LHCN-M2 (cell line): ENCODE measurements around the gene EDC3. TPM values are rescaled to one million over a fixed set of nuclear protein-coding genes. Genes with fewer than 3 reads are reported as not detected.
"Not testable (repeated sequence)": the region's sequence is repeated elsewhere in the genome, so short reads cannot be mapped to it uniquely, and the experiment has no call there.

Experiments
- DNase-seq: peaks from one replicate; pipeline ENCODE4 v3.0.0-alpha.2; 2012; ENCODE audit warnings: low read depth
- polyA plus RNA-seq: library from polyadenylated mRNA; unstranded; fragments of >200 nt; gene quantifications from one replicate; pipeline ENCODE4 v1.2.1, GENCODE V29; 2012; ENCODE audit warnings: missing spikeins
- total RNA-seq: library from RNA; depleted of rRNA; stranded (reverse); fragments of >200 nt; gene quantifications from 2 replicates; pipeline ENCODE4 v1.2.3, GENCODE V29; 2014; rRNA removed

Gene EDC3, protein sequence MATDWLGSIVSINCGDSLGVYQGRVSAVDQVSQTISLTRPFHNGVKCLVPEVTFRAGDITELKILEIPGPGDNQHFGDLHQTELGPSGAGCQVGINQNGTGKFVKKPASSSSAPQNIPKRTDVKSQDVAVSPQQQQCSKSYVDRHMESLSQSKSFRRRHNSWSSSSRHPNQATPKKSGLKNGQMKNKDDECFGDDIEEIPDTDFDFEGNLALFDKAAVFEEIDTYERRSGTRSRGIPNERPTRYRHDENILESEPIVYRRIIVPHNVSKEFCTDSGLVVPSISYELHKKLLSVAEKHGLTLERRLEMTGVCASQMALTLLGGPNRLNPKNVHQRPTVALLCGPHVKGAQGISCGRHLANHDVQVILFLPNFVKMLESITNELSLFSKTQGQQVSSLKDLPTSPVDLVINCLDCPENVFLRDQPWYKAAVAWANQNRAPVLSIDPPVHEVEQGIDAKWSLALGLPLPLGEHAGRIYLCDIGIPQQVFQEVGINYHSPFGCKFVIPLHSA
- total RNA-seq = 5.1 and 8.7 TPM in 2 replicates
- polyA plus RNA-seq = 22.7 TPM

DNA sequence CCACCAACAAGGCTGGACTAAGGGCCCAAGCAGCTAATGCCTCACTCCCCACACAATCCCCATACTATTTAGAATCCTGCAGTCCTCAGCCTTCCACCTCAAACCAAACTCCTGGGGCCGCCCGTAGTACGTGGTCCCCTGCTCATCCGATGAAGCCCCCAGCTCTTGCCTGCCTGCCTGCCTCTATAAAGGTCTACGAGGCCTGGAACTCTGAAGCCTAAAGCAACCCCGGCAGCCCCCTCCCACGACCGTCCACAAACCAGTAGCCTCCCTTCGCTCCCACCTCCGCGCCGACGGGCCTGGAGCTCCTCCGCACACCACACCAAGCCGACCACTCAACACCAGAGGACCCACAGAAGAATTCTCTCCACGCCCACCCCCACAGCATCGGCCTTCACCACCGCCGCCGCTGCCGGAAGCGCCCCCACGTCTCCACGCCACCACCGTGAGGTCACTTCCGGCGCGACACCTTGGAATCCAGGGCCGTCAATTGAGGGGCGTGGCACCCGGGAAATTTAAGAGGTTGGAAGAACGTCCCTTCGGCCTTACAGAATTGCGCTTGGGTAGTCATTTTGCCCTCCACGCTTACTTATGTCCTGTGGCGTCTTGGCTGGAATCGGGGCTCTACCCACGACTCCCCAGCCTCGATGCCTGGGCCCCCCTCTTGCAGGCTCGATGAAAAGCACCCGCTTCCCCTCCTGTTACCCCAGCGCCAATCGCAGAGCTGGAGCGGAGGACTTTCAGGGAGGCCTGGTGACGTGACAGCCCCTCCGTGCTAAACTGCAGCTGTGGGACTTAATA, at the start of gene EDC3:
Gene EDC3 (minus strand): TSS at position 428 of the 801 bp plus-strand sequence. CDS start 20,900 bp downstream, outside the sequence.
- peak; percentile 80 for DNase-seq

DNA sequence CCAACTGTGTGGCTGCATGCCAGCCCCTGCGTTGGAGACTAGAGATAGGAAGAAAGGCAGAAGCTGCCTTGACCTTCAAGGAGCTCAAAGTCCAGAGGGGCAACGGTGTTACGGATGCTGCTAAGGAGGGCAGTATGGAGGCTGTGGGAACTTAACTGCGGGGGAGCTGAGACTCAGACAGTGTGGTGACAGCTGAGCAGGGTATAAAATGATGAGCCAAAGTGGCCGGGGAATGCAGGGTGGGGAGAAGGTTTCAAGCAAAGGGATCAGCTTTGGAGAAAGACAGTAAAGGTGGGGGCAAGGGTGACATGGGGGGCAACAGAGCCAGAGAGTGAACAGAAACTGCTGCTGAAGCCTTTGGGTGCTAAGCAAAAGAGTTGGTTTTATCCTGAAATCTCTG, 46.6 kb upstream of the EDC3 start:
- DNase-seq = no peak

DNA sequence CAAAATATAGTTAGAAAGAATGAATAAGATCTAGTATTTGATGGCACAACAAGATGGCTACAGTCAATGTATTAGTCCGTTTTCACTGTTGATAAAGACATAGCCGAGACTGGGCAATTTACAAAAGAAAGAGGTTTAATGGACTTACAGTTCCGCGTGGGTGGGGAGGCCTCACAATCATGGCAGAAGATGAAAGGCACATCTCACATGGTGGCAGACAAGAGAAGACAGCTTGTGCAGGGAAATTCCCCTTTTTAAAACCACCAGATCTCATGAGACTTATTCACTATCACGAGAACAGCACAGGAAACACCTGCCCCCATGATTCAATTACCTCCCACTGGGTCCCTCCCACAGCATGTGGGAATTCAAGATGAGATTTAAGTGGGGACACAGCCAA, 42.4 kb upstream of the EDC3 start:
- not testable (repeated sequence) for DNase-seq

DNA sequence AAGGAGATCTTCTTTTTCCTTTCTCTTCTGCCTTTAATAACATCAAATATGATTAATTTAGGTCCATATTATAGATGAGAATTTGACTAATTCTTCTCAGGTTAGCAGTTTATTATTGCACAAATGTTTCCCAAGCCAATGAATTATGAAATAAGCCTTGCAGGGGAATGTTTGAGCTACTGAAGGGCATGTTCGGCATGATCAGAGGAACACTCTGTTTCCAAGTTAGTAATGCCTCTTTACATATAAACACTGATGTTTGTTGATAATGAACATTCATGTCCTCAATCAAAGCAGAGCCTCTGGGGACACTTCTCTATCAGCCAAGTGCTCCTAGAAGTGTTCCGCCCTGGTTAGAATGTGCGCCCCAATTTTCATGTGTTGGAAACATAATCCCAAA, 39.5 kb upstream of the EDC3 start:
- DNase-seq = no peak

DNA sequence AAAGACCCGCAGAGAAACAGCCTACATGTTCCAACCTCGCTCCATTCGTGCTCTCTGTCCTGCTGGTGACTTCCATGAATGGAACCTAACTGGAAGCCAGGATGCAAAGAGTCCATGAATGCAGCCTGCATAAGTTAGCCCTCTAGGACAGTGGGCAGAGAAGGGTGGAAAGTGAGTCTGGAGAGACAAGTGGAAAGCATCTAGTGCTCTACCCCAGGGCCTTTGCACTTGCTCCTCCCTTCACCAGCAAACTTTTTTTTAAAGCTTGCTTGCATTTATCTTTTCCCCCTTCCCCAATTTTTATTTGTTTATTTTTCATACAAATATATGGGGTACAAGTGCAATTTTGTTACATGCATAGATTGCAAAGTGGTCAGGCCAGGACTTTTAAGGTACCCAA, 37.4 kb upstream of the EDC3 start:
- no peak for DNase-seq

DNA sequence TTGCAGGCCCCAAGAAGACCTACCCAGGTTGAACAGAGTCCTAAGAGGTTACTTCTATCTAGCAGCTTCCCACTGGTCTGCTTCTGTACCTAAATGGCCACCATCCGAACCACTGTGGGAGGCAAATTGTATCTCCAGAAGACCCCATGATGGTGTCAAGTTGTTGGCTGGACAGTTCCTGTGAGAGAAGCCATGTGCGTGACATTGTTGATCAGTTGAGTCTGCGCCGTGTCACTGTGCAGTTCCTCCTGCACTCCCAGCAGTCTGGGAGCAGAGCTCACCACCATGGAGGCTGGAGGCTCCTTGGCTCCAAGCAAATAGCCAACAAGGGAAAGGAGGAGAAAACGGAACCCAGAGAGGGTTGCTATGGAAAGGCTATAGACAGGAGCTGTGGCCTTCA, 37.0 kb upstream of the EDC3 start:
- DNase-seq = no peak

DNA sequence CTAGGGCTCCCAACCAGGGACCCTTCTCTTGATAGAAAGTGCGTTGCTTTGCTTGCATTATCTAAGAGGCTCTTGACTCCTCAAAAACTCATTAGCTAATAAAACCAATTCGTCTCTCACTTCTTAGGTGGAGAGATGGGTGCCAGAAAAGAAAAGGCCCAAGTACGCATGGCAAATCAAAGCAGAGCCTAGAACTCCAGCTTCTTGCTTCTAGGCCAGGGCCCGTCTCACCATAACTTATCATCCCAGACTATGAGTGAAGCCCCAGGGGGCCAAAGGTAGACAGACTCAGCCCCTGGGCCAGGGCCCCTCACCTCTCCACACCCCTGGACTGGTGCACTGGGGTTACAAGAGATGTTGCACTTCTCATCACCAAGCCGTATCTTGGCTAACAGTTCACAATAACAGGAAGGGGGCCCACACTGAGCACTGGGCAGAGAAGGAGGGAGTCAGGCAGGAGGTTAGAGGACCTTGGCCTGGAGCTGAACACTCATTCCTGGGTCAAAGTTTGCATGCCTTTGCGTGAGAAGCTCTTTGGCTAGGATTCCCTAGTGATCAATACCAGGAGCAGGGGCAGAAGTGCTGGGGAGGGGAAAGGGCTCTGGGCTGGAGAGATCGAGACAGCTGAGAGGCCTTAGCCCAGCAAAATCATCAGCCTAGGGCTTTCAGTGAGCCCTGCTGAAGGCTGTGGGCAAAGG, 34.9 kb upstream of the EDC3 start:
- no peak for DNase-seq

DNA sequence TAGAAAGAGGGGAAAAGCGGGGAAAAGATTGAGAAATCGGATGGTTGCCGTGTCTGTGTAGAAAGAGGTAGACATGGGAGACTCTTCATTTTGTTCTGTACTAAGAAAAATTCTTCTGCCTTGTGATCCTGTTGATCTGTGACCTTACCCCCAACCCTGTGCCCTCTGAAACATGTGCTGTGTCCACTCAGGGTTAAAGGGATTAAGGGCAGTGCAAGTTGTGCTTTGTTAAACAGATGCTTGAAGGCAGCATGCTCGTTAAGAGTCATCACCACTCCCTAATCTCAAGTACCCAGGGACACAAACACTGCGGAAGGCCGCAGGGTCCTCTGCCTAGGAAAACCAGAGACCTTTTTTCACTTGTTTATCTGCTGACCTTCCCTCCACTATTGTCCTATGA, 33.5 kb upstream of the EDC3 start:
- DNase-seq = not testable (repeated sequence)

DNA sequence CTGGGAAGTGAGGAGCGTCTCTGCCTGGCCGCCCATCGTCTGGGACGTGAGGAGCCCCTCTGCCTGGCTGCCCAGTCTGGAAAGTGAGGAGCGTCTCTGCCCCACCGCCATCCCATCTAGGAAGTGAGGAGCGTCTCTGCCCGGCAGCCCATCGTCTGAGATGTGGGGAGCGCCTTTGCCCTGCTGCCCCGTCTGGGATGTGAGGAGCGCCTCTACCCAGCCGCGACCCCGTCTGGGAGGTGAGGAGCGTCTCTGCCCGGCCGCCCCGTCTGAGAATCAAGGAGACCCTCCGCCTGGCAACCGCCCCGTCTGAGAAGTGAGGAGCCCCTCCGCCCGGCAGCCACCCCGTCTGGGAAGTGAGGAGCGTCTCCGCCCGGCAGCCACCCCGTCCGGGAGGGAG, 32.9 kb upstream of the EDC3 start:
- DNase-seq = not testable (repeated sequence)

DNA sequence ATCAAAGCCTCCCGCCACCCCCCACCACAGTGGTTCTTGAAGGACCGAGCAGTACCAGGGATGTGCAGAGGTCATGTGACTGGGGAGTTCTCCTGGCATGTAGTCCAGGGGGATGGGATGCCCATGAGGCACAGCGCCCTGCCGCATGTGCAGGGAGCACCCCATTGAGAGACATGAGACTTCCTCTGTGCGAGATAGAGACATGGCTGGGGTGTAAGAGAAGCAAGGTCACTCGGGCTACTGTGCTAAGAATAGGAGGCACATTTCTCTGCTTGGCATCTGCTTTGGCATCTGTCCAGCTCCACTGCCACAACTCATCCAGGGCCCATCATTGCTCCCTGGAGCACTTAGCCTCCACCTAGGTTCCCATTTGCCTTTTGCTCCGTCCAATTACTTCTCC, 31.9 kb upstream of the EDC3 start:
- no peak for DNase-seq

DNA sequence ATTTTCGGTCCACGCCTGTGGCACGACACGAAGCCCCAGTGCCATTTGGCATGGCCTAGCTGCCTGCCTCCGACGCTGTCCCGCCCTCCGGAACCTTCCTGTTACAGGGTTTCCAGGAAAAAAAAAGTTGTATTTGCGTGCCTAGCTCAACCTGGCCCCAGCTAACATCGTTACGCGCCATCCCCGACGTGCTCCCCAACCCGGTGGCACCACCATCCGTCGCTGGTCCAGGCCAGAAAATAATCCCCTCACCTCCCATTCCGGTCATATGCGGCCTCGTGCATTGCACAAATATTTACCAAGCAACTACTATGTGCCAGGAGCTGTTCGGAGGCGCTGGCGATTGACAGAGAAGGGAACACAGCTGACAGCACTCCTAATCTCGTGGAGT, 30.9 kb upstream of the EDC3 start:
- no peak for DNase-seq

DNA sequence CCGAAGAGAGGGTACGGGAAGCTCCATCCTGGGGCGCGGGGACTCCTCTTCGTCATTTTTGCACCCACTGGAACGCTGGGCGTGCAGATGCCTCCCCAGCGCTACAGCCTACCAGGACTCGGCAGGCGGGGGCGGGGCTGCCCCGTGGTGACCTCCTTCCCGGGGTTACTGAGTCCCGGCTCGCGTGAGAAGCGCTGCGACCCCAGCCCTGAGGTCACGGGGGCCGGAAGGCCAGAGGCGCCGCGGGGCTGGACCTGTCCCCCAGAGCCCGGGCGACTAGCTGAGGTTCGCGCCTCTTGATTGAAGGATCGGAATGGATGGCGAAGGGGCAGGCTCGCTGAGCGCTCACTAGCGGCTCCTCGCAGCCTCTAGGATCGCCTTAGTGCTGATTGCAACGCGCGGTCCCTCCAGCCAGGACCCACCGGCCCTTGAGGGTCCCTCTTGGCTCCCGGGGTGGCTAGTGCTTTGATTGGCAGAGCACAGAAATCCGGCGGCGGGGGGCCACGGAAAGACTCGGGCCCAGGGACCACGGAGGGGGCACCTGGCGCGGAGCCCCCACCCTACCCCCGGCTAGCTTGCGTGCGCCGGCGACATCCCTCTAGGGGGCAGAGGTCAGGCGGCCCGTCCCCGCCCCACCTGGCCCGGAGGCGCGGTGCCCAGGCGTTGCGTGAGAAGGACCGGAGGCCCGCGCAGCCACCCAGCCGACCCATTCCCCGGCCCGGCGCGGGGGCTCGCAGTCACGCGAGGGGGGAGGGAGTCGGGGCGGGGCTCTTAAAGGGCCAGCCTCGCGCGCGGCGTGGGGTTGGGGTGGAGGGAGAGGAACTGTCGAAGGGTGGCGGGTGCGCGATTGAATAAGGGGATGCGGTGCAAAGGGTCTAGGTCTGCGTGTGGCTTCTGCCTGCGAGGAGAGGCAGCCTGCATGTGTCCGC, 30.3 kb upstream of the EDC3 start:
- DNase-seq = no peak

DNA sequence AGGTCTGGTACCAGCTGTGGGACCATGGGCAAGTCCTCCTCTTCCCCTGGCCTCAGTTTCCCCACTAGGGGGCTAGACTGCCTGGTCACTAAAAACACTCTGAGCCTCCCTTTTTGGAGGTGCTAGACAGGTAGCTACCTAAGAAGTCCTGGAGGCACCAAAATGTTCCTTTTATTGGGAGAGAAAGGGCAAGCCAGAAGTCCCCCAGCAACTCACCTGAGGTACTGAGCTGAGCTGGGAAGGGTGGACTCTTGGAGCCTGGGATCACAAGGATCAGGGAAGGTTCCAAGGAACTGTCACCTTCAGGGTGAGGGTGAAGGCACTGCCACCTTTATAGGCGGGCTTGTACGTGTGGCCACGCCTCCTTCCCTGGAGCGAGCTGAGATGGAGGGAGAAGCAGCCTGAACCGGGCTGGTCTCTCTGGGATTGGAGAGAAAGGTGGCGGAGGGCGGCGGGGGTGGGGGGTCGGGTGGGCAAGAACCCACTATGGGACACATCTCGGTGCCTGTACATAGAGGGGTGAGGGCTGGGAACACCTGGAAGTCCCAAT, 29.5 kb upstream of the EDC3 start, which contains the start of gene CYP1A1:
Gene CYP1A1 (minus strand): TSS at position 304 of the 550 bp plus-strand sequence. CDS start 2,431 bp downstream, outside the sequence.
- no peak for DNase-seq

DNA sequence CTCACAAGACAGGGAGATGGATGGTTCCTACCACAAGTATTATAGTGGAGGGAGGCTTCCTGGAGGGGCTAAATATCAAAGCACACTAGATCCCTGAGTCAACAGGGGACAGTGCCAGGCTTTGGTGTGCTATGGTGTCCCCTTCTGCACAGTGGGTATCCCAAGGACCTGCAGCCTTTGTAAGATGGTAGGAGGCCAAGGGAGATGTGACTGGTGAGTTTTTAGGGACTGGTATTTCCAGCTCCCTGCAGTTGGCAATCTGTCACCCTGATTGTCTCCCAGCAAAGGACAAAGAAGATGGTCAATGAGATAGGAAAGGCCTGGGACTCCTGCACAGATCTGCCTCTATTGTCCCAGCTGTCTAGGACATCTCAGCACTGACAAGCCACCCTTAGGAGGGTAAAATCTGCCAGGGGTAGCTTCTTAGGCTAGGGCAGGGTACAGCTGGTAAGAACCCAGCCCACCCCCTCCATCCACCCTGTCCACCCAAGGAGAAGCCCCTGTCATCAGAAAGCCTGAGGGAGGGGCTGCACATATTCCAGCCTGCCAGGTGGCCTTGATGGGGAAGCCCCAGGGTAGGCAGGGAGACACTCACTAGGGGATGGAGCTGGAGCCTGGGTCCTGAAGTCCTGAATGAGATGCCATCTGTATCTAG, 28.9 kb upstream of the EDC3 start:
- no peak for DNase-seq

DNA sequence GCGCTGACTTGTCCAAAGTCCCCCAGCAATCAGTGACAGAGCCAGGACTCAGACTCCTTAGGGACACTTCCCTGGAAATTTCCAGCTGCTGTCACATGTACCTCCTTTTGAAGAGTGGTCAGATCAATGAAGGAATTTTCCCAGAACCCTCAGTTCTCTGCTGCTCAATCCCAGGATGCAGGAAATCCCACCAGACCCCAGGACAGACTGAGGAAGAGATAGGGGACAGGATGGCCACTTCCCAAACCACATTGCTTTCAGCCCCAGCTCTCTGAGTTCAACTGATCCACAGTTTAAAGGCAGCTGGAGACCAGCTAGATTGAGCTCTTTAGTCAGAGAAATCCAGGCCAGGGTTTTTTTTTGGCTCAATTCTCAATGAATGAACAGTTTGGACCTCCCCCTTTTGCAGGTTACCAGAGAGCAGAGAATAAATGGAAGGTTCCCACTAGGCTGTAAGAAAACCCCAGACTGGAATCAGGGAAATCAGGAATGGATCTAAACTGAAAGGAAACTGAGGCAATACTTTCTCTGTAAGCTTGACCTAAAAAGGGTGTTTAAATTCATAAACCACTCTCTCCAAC, 28.0 kb upstream of the EDC3 start:
- peak; percentile 52 for DNase-seq

DNA sequence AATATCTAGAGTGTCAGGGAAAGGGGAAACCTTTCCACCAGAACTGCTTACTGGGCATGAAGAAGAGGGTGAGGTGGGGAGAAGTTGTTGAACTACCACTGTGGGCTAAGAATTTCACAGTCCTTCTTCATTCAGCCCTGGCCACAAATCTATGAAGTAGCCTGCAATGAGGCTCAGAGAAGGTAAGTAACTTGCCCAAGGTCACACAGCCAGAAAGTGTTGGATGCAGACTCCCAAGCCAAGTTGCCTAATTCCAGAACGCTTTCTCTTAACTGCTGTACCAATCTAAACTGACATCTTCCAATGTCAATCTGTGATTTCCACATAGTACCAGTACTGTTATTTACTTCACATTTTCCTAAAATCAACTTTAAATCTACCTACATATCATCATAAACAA, 27.4 kb upstream of the EDC3 start:
- no peak for DNase-seq

DNA sequence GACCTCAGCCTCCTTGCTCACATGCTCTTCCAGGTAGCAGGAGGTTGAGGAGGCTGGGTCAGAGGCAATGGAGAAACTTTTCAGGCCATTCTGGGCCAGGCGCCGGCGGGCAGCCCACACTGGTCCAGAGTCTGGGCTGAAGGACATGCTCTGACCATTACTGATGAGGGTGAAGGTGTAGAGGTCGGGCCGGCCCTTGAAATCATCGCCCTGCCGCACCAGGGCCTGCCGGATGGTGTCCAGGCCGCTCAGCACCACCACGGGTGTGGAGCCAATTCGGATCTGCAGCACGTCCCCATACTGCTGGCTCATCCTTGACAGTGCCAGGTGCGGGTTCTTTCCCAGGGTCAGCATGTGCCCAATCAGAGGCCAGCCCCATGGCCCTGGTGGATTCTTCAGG, 26.8 kb upstream of the EDC3 start:
- DNase-seq = no peak

DNA sequence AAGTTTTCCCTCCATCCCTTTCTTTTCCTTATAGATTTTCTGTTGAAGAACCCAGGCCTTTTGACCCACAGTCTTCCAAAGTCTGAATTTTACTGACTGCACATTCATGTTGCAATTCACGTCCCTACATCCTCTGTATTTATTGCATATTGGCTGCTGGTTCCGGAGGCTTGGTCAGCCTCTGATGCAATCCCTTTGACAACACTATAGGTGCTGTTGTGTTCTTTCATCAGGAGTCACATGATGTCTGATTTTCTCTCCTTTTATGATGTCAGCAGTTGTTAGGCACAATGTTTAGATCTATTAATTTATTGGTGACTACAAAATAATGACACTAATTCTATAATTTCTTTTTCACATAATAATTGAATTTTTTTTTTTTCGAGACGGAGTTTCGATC, 20.8 kb upstream of the EDC3 start:
- no peak for DNase-seq

DNA sequence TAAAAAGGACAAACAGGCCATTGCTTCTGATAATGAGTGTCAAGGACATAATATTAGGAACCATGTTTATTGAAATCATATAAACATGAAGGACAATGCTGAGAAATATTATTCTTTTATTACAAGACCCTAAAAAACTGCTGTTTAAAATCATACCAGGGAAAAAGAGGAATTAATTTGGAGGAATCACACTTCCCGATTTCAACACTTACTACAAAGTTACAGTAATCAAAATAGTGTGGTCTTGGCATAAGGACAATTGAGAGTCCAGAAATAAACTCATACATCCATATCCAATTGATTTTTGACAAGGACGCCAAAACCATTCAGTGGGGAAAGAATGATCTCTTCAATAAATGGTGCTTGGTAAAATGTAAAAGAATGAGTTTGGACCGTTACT, 16.5 kb upstream of the EDC3 start:
- DNase-seq = no peak
